Suprapubic skin (tissue), 4 donors: Measurements from ENCODE around the gene EMILIN1. TPM values are rescaled to one million over a fixed set of nuclear protein-coding genes. Genes with fewer than 3 reads are reported as not detected.

Experiments
- DNase-seq, 2 donors: peaks; one replicate each; pipeline ENCODE4 v3.0.0-alpha.2; 2019; ENCODE audit warnings: low spot score in 2 of 2
- H3K27ac ChIP-seq: fragments of 200-600 bp; sonication (generic); one replicate; pipeline ENCODE4 v1.5.1; 2019
- H3K27me3 ChIP-seq: fragments of 200-600 bp; sonication (generic); one replicate; pipeline ENCODE4 v1.5.1; 2019
- H3K36me3 ChIP-seq: fragments of 200-600 bp; sonication (generic); one replicate; pipeline ENCODE4 v1.5.1; 2019
- H3K4me1 ChIP-seq: fragments of 200-600 bp; sonication (generic); one replicate; pipeline ENCODE4 v1.5.1; 2019
- H3K4me3 ChIP-seq: fragments of 200-600 bp; sonication (generic); one replicate; pipeline ENCODE4 v1.5.1; 2019; ENCODE audit warnings: mild to moderate bottlenecking
- H3K9me3 ChIP-seq: fragments of 200-600 bp; sonication (generic); one replicate; pipeline ENCODE4 v1.5.1; 2019
- EP300 ChIP-seq: sonication (generic); formaldehyde crosslinking; IDR thresholded peaks from one replicate; pipeline ENCODE4 v1.6.1; 2017; ENCODE audit warnings: antibody characterized with exemption
- POLR2A ChIP-seq, 2 donors: fragments of 450-650 bp; IDR thresholded peaks; one replicate each; pipeline ENCODE4 v1.6.1; 2017; ENCODE audit warnings: antibody characterized with exemption in 2 of 2, mild to moderate bottlenecking in 2 of 2, moderate library complexity in 2 of 2
- POLR2AphosphoS5 ChIP-seq, 3 donors: sonication (generic); formaldehyde crosslinking; IDR thresholded peaks; one replicate each; pipeline ENCODE4 v1.6.1; 2017; ENCODE audit warnings: antibody characterized with exemption in 3 of 3
- WGBS: methylation state at CpG from one replicate; pipeline ENCODE4 v1.1.5; 2018; 5-methylcytosine and 5-hydroxymethylcytosine counted together
- total RNA-seq, 4 donors: library from RNA; depleted of rRNA; stranded (reverse); fragments of >200 nt; gene quantifications; one replicate each; pipeline ENCODE4 v1.1.0, GENCODE V29; 2016
- TF ChIP-seq, protein P1 (sequence below), 2 donors: fragments of 200-600 bp in 1 of 2; fragments of 450-650 bp in 1 of 2; sonication (generic) in 1 of 2; IDR thresholded peaks; one replicate each; pipeline ENCODE4 v1.5.1; 2016 to 2019; ENCODE audit warnings: antibody characterized with exemption in 2 of 2, mild to moderate bottlenecking in 1 of 2, moderate library complexity in 1 of 2

EMILIN1 gene
- total RNA-seq, 4 donors from 2014 or later: 3.0 to 13.8 (median 5.8) TPM

DNA sequence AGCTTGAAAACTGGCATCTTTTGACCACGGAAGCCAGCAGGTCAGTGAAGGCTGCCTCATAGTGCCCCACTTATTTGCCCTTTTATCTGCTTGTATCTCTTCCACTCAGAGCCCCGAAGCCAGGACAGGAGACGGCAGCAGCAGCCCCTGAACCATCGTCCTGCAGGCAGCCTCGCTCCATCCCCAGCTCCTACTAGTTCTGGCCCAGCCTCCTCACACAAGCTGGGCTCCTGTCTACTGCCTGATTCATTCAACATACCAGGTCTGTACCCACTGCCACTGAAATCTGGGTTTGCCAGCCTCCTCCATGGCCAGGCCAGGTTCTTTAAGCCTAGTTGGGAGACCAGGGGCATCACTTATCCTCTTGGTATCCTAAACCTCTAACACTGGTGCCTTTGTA lies 11.0 kb upstream of the EMILIN1 start:
- TF ChIP-seq, protein P1, sequence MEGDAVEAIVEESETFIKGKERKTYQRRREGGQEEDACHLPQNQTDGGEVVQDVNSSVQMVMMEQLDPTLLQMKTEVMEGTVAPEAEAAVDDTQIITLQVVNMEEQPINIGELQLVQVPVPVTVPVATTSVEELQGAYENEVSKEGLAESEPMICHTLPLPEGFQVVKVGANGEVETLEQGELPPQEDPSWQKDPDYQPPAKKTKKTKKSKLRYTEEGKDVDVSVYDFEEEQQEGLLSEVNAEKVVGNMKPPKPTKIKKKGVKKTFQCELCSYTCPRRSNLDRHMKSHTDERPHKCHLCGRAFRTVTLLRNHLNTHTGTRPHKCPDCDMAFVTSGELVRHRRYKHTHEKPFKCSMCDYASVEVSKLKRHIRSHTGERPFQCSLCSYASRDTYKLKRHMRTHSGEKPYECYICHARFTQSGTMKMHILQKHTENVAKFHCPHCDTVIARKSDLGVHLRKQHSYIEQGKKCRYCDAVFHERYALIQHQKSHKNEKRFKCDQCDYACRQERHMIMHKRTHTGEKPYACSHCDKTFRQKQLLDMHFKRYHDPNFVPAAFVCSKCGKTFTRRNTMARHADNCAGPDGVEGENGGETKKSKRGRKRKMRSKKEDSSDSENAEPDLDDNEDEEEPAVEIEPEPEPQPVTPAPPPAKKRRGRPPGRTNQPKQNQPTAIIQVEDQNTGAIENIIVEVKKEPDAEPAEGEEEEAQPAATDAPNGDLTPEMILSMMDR (IDR thresholded peaks at IDR 0.05): no peak
- TF ChIP-seq EP300 (no peak), POLR2A (IDR thresholded peaks at IDR 0.05) (no peak), POLR2AphosphoS5 (IDR thresholded peaks at IDR 0.05) (no peak)
- no peak for DNase-seq
- Histone ChIP-seq H3K36me3 (peaks cover 33% of the 10 kb centered on the region), H3K9me3 (no peaks in the 10 kb centered on the region), H3K27ac (no peak overlapping the region), H3K4me3 (no peak overlapping the region), H3K27me3 (no peaks in the 10 kb centered on the region), H3K4me1 (peaks cover 33% of the 10 kb centered on the region)
- whole genome bisulfite sequencing: 92% methylated on average over 5 of the region's 5 CpGs

DNA sequence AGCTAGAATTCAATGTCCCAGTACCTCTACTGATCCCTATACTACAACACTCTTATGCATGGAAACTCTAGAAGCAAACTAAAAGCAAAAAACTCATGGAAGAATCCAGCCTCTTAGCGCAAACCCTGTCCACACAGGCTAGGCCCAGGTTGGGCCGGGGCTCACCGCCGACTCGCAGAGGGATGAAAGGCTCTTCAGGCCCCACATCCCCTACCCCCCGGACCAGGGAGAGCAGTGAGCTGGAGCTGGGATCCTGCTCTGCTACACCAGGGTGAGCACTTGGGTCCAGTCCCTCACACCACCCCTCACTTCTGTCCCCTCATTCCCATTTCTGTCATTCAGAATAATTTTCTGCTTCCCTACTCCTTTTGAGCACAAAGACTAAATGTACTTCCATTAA lies 9.0 kb upstream of the EMILIN1 start:
- DNase-seq: no peak
- Histone ChIP-seq H3K27ac (no peak overlapping the region), H3K36me3 (peaks cover 30% of the 10 kb centered on the region), H3K4me1 (peaks cover 37% of the 10 kb centered on the region), H3K4me3 (peak overlapping the region; percentile 94), H3K27me3 (no peaks in the 10 kb centered on the region), H3K9me3 (no peaks in the 10 kb centered on the region)
- WGBS: 92% methylated on average over 6 of the region's 6 CpGs
- no peak for TF ChIP-seq POLR2A (IDR thresholded peaks at IDR 0.05)

DNA sequence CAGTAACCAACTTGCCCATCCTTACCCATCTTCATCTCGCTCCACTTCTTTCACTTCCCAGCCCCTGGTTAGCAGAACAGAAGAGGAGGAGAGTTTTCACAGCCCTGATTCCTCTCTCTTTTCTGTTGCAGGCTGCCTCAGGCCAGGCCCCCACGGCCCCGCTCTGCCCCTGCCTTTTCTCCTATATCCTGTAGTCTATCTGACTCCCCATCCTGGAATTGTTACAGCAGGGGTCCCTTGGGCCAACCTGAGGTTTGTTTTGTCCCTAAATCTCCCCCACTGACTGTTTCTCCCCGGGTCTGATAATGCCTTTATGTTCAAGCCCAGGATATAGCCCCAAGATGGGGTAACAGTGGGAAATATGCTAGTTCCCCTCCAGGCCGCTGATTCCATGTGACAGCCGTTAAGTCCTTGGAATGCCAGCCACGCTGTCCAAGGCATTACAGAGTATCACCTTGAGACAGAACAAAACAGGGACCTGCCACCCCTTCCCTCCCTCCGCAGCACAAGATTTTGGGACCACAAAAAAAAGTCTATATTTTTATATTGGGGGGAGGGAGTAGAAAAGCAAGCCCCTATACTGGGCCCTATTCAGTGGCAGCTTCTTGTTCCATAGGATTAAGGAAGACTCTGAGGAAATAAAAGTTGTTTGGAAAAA lies 8.3 kb upstream of the EMILIN1 start:
- Histone ChIP-seq H3K36me3 (peaks cover 30% of the 10 kb centered on the region), H3K27me3 (no peaks in the 10 kb centered on the region), H3K4me3 (peak overlapping the region; percentile 94), H3K9me3 (no peaks in the 10 kb centered on the region), H3K4me1 (peaks cover 39% of the 10 kb centered on the region), H3K27ac (no peak overlapping the region)
- no peak for DNase-seq
- TF ChIP-seq EP300 (no peak), POLR2AphosphoS5 (IDR thresholded peaks at IDR 0.05) (no peak), POLR2A (IDR thresholded peaks at IDR 0.05) (no peak)
- TF ChIP-seq, protein P1 (IDR thresholded peaks at IDR 0.05): no peak
- WGBS: 85% methylated on average over 8 of the region's 8 CpGs

DNA sequence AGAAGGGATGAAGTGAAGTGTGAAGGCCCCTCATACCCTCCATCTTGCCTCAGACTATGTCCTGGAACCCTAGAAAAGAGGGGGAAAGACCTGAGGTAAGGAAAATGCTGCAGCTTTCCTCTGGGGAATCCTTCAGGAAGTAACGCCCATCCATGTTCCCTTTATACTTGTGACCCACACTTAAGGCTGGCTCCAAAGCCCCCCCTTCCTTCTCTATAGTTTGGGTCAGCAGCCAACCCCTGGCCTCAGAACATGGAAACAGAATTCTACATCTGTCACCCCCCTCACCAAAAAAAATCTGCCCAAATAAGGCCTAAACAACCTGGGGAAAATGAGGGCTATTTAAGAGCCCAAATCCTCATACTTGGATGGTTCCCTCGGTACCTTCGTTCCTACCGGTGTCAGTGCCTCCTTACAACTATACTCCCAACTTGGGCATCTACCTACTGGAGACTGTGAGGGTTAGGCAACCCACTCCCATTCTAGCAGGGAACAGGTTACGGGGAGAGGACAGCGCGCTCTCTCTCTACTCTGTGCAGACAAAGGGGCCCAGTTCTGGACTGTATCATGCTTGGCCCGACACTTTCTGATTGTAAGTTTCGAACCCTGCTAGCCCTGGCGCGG lies 7.7 kb upstream of the EMILIN1 start:
- no peak for DNase-seq

DNA sequence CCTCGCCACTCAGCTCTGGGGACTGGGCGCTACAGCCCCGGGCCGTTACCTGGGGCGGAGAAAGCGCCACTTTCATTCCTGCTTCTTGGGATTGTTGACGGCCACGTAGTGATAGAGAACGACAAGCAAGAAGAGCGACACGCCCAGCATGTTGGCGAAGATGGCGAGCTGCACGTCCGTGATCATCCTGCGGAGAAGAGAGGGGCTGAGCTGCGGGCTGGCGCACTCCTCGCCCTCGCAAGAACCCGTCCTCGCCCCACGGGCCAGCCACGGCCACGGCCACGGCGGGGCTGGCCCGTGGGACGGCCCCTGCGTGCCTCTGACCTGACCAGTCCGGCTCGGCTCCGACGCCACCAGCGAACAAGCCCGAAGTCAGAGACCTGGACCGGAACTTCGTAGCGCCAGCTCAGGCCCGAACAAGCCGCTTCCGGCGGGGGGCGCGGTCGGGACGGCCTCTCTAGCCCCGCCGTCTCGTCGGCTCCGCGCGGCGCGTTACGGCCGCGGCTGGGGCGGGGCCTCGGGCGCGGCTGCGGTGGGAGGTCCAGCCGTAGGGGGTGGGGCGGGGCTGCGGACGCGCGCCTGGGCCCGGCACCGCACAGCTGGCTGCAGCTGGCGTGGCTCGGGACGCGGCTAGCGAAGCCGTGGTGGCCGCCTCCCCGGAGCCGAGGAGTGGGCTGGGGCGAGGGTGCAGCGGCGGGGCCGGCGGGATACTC lies 7.0 kb upstream of the EMILIN1 start, which contains the start of gene OST4:
Gene OST4, minus strand, starts transcription at position 378 of the 713 bp plus-strand sequence.
- DNase-seq: peak; percentile 95
- H3K9me3 ChIP-seq: no peaks in the 10 kb centered on the region
- WGBS: 0% methylated on average over 6 of the region's 86 CpGs
- peaks cover 23% of the 10 kb centered on the region for H3K36me3 ChIP-seq
- peaks cover 47% of the 10 kb centered on the region for H3K4me1 ChIP-seq
- peak within 1 kb of the TSS; percentile 94 for H3K4me3 ChIP-seq
- no peaks in the 10 kb centered on the region for H3K27me3 ChIP-seq
- peak within 1 kb of the TSS; percentile 91 for H3K27ac ChIP-seq
- TF ChIP-seq POLR2AphosphoS5 (IDR thresholded peaks at IDR 0.05): peak in 2 of 3 donors; percentile 48 to 57
- TF ChIP-seq POLR2A (IDR thresholded peaks at IDR 0.05): peak; percentile 54 to 61
- TF ChIP-seq EP300: no peak
- TF ChIP-seq, protein P1 (IDR thresholded peaks at IDR 0.05): no peak

More for the DNA sequence above, 7.7 kb upstream of the EMILIN1 start:
- Histone ChIP-seq H3K4me1 (peaks cover 46% of the 10 kb centered on the region), H3K36me3 (peaks cover 27% of the 10 kb centered on the region), H3K4me3 (peak overlapping the region; percentile 94), H3K27ac (peak overlapping the region; percentile 91), H3K27me3 (no peaks in the 10 kb centered on the region), H3K9me3 (no peaks in the 10 kb centered on the region)
- TF ChIP-seq POLR2AphosphoS5 (IDR thresholded peaks at IDR 0.05) (no peak), POLR2A (IDR thresholded peaks at IDR 0.05) (no peak), EP300 (no peak)
- TF ChIP-seq, protein P1 (IDR thresholded peaks at IDR 0.05): no peak
- WGBS: 4% methylated on average over 8 of the region's 11 CpGs
